SK-N-DZ (cell line): ENCODE data around the gene HMCN2.
"Not testable (repeated sequence)": the region's sequence is repeated elsewhere in the genome, so short reads cannot be mapped to it uniquely, and the experiment has no call there.

Source experiments
- DNase-seq: peaks from one replicate; pipeline ENCODE4 v3.0.0-alpha.2; 2015; ENCODE audit warnings: low spot score

Gene HMCN2

GRCh38 chr9:130330202-130330862, 64.8 kb downstream of the HMCN2 start:
- DNase-seq: no peak

GRCh38 chr9:130331061-130331460, 65.5 kb downstream of the HMCN2 start:
- DNase-seq: no peak

DNA sequence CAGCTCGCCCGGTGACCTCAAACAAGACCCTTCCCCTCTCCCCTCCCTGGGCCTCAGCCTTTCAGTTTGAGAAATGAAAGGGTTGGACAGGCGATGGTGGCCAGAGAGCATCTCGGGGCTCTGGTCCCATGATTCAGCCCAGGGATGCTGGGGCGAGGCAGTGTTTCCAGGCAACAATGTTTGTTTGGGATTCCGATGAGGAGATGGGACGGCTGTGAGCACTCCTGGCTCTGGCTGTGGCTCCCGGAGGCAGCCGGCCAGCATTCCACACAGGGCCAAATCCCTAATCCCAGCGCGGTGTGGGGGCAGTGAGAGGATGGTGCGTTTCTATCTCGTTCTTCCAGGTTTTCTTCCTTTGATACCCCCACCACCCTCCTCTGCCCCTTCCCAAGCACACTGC, 66.0 kb downstream of the HMCN2 start:
- DNase-seq: no peak

- no peak for DNase-seq
Observed at GRCh38 chr9:130332384-130332926, 66.9 kb downstream of the HMCN2 start.

DNA sequence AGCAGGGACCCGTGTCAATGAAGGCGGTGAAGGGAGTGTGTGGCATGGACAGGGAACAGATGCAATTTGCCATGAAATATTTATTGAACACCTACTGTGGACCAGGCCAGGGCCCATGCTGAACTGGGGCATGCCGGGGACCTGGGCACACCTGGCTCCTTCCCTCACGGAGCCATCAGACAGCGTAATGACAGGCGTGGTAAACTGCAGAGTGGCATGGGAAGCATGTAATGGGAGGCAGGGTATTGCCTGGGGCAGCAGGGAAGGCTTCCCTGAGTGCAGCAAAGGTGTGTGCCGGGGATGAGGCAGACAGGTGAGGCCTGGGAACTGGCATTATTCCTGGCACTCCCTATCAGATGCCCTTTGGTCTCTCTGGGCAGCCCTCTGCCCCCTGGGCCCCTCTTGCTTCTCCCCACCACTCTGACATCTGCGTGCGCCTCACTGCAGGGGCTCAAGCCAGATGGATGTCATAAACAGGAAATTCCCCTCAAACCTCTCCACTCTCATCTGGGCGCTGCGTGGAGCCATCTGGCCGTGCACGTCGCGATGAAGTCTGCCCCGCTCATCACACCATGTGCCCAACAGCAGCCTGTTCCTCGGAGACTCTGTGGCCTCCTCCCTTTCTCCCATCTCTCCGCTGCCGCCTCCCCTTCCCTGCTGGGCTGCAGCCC, 67.6 kb downstream of the HMCN2 start:
- DNase-seq: no peak

GRCh38 chr9:130333712-130334062, 68.1 kb downstream of the HMCN2 start:
- no peak for DNase-seq

GRCh38 chr9:130334915-130335314, 69.4 kb downstream of the HMCN2 start:
- DNase-seq: no peak

- no peak for DNase-seq
Observed at GRCh38 chr9:130336027-130336610, 70.6 kb downstream of the HMCN2 start.

GRCh38 chr9:130336885-130337284, 71.3 kb downstream of the HMCN2 start:
- DNase-seq: no peak

DNA sequence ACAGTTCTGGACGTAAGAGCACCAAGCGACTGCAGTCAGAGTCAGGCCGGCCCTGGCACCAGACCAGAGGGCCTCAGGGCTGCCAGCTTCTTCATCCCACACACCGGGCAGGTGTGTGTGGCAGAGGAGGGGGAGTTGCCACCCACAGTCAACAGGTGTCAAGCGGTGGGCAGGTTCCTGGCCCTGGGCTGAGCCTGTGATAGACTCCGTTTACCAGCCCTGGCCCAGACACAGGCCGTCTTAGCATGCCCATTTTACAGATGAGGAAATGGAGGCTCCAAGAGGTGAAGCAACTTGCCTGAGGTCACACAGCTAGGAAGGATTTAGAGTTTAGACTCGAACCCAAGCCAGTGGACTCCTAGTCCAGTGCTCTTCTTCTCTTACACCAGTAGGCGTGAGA, 71.8 kb downstream of the HMCN2 start:
- DNase-seq: no peak

GRCh38 chr9:130337784-130338380, 72.3 kb downstream of the HMCN2 start:
- DNase-seq: no peak

GRCh38 chr9:130338891-130339290, 73.3 kb downstream of the HMCN2 start:
- DNase-seq: not testable (repeated sequence)

- DNase-seq: no peak
Observed at GRCh38 chr9:130339306-130339705, 73.7 kb downstream of the HMCN2 start.

DNA sequence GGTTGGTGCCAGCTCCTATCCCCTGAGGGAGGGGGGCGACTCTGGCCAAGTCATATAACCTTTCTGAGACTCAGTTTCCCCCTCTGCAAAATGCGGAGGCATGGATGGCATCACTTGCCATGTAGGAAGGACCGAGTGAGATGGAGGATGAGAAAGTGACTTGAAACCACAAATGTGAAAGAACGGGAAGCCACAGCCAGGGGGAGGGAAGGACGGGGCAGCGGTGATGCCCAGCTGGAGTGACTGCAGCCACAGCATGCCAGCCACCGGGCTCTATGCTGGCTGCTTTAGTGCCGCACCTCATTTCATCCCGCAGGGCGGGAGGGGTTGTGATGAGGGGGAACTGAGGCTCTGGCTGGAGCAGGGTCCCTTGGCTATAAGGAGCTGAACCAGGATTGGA, 74.5 kb downstream of the HMCN2 start:
- no peak for DNase-seq

- not testable (repeated sequence) for DNase-seq
Observed at GRCh38 chr9:130340557-130340956, 75.0 kb downstream of the HMCN2 start.

DNA sequence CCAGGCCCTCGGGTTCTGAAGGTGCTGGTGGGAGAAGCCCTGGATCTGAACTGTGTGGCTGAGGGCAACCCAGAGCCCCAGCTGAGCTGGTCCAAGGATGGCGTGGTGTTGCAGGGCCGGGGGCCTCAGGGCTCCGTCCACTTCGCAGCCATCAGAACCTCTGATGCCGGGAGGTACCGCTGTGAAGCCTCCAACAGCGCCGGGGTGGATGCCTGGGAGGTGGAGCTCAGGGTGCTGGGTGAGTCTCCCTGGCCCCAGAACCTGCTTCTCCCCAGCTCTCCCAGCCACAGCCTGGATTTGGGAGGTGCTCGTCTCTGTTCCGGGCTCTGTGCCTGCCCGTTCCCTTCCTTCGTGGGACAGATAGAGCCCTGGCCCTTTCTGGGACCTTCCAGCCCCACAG, 75.6 kb downstream of the HMCN2 start:
- no peak for DNase-seq

GRCh38 chr9:130341839-130342713, 76.5 kb downstream of the HMCN2 start:
- DNase-seq: no peak

DNA sequence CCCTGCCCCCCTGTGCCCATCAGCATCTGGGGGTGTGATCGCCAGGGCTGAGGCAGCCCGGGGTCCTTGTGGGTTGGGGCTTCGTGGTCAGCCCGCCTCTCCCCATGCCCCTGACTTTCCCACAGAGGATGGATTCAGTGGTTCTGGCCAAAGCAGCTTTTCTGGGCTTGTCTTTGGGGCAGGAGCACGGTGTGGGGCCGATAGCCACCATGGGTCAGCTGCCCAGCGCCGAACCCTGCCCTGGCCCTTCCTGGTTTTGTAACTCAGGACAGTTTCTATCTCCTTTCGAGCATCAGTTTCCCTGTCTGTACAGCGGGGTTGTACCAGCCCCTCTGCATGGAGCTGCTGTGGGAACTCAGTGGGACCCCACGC, 77.1 kb downstream of the HMCN2 start:
- DNase-seq: no peak

DNA sequence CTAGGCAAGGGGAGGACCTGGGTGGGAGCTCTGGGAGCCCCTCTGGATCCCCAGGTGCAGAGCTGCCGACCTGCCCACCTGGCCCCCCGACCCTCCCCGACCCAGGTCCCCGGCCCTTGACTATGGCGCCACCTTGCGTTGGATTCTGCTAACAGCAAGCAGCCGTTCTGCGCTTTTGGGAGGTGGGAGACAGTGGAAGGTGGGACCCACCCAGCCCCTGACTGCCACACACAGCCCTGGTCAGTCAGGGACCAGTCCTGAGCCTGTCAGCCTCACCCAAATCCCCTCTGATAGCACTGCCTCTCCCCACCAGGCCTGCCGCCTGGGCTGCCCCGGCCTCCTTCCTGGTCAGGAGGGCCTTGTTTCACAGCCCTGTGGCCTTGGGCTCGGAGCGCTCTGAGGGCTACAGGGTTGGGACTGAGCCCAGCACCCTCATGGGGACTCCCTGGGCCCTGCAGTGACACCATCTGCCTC, 77.9 kb downstream of the HMCN2 start:
- DNase-seq: no peak

- no peak for DNase-seq
Observed at GRCh38 chr9:130344366-130344765, 78.8 kb downstream of the HMCN2 start.
